NCI-H187 treated with DMSO at 0.1 percent for 48 hours (cell line): ENCODE results near the gene CA10.

ENCODE experiments used
- DNase-seq: peaks from one replicate; lab custom pipeline; 2025; lab: John Stamatoyannopoulos, UW

Gene CA10

GRCh38 chr17:51597345-51597744 is 561.2 kb downstream of the CA10 start:
- DNase-seq: no peak

- no peak for DNase-seq
Measured at GRCh38 chr17:51595826-51596398, 562.6 kb downstream of the CA10 start.

- DNase-seq: peak; percentile 69
Measured at GRCh38 chr17:51590071-51590656, 568.4 kb downstream of the CA10 start.

- no peak for DNase-seq
Measured at GRCh38 chr17:51588063-51588462, 570.5 kb downstream of the CA10 start.

- DNase-seq: no peak
Measured at GRCh38 chr17:51587516-51587915, 571.0 kb downstream of the CA10 start.

DNA sequence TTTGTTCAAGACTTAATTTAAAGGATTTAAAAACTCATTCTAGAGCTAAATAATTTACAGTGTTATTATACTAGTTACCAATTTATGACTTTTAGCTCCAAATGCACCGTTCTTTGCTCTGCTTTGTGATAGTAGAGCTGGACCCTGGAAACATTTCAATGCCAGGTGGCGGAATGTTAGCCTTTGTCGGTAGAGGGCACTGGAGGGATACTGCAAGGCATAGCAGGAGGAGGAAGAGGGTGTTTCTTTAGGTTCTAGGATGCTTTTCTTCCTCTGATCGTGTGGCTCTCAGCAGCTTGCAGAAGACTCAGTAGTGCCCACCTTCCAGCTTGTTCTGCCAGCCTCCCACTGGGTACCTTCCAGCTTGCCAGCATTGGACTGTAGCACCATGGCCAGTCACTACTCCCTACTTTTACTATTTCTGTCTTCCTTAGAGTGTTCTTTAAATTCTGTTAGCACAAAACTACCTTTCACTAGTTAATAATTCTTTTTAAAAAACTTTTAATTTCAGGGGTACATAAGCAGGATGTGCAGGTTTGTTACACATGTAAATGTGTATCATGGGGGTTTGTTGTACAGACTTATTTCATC is 572.9 kb downstream of the CA10 start:
- DNase-seq: no peak

DNA sequence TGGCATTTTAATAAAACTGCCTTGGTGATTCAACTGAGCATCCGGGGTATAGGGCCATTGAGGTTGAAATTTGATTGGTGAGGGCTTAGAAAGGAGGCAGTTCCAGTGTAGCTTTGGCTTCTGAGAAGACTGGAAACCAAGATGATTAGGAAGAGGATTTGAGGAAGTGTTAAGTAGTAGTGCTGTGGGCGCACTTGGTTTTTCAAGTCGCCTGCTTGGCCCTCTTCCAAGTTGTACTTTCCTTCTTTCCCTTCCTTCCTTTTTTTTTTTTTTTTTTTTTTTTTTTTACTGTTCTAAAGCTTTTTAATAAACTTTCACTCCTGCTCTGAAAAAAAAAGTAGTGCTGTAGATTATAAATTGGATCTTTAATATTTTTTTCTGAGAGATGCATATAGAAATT is 577.6 kb downstream of the CA10 start:
- no peak for DNase-seq
